HUES6 (cell line): ENCODE results near the gene BAIAP2.

Source experiments
- H3K27ac ChIP-seq: 2 replicates; pipeline ENCODE4 v1.7.0; 2013; ENCODE audit warnings: low read depth, mild to moderate bottlenecking, low read length, inconsistent platforms
- H3K27me3 ChIP-seq: 2 replicates; pipeline ENCODE4 v1.6.1; 2013; ENCODE audit warnings: low read length; ENCODE audit not compliant: control insufficient read depth, insufficient read depth
- H3K36me3 ChIP-seq: 2 replicates; pipeline ENCODE4 v1.6.1; 2013; ENCODE audit warnings: low read length; ENCODE audit not compliant: control insufficient read depth, insufficient read depth
- H3K4me1 ChIP-seq: 2 replicates; pipeline ENCODE4 v1.6.1; 2013; ENCODE audit warnings: low read length; ENCODE audit not compliant: control insufficient read depth, insufficient read depth
- H3K4me3 ChIP-seq: 2 replicates; pipeline ENCODE4 v1.5.1; 2013; ENCODE audit warnings: low read depth, low read length
- H3K9ac ChIP-seq: one replicate; pipeline ENCODE4 v1.6.1; 2013; ENCODE audit warnings: mild to moderate bottlenecking, low read length
- H3K9me3 ChIP-seq: 2 replicates; pipeline ENCODE4 v1.6.1; 2013; ENCODE audit warnings: low read depth, low read length; ENCODE audit not compliant: control insufficient read depth, insufficient read depth

The BAIAP2 gene

DNA sequence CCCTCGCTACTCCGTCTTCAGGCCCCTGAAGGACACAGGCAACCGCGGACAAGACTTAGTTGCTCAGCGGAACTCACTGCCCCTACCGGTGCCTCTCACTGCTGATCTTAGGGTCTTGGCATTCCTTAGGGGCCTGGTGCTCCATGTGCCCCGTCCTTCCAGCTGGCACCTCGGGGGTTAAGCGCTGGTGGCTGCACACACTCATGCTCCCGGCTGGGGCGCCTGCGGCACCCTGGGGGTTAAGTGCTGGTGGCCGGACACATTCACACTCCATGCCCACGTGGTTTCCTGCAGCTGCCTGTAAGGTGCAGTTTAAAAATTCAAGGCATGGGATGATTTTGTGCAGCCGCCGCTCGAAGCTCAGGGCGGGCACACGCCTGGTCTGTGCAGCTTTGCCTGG is 45.1 kb downstream of the BAIAP2 start:
- H3K27me3 ChIP-seq: no peaks in the 10 kb centered on the region
- peaks cover 4% of the 10 kb centered on the region for H3K36me3 ChIP-seq
- H3K4me3 ChIP-seq: no peak overlapping the region
- no peaks in the 10 kb centered on the region for H3K9me3 ChIP-seq
- no peak overlapping the region for H3K27ac ChIP-seq
- H3K9ac ChIP-seq: no peak overlapping the region
- H3K4me1 ChIP-seq: peaks cover 6% of the 10 kb centered on the region; the same call in 1 of the 2 replicates

DNA sequence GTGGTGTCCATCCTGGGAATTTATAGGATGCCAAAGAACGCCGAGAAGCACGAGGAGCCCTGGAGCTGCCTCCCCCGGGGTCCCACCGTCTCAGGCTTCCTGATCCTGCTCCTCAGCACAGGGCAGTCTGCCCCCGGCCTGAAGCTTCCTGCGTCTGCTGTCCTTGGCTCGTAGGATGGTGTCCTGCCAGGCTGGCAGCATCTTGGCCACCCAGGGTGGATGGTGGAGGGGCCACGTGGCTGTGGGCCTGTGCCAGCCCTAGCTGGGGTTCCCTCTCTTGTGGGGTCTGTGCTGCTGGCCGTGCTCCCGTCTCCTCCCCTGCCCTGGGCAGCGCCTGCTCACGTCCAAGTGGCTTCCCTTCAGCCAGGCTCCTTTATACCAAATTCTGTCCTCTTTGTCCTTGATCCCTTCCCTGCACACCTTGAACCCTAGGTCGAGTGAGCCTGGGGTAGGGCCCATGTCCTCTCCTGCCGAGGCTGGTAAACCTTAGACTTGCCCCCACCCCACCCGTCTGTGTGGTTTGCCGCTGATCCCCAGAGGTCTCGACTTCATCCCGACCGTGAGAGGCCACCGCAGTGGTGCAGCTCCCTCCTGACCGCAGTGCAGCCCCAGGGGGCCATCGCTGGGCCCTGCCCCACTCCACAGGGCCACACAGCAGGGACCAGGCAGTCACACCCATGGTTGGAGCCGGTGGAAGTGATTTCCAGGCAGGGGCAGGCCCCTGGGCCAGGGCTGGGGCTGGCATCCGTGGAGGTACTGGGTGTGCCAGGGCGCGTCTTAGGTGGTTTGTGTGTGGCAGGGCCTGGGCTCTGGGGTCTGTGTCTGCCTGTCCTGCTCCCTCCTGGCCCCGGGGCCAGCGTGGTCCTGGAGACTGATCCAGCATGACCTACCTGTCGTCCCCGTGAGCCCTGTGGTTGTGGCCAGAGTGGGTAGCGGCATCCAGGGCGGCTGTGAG is 46.5 kb downstream of the BAIAP2 start:
- Histone ChIP-seq H3K9me3 (no peaks in the 10 kb centered on the region), H3K4me3 (no peak overlapping the region), H3K36me3 (peaks cover 9% of the 10 kb centered on the region), H3K9ac (no peak overlapping the region), H3K27me3 (no peaks in the 10 kb centered on the region), H3K27ac (peak overlapping the region; percentile 34; the same call in 1 of the 2 replicates), H3K4me1 (0 out of 2 replicates have a peak, but pooled peaks cover 3% of the 10 kb centered on the region)

DNA sequence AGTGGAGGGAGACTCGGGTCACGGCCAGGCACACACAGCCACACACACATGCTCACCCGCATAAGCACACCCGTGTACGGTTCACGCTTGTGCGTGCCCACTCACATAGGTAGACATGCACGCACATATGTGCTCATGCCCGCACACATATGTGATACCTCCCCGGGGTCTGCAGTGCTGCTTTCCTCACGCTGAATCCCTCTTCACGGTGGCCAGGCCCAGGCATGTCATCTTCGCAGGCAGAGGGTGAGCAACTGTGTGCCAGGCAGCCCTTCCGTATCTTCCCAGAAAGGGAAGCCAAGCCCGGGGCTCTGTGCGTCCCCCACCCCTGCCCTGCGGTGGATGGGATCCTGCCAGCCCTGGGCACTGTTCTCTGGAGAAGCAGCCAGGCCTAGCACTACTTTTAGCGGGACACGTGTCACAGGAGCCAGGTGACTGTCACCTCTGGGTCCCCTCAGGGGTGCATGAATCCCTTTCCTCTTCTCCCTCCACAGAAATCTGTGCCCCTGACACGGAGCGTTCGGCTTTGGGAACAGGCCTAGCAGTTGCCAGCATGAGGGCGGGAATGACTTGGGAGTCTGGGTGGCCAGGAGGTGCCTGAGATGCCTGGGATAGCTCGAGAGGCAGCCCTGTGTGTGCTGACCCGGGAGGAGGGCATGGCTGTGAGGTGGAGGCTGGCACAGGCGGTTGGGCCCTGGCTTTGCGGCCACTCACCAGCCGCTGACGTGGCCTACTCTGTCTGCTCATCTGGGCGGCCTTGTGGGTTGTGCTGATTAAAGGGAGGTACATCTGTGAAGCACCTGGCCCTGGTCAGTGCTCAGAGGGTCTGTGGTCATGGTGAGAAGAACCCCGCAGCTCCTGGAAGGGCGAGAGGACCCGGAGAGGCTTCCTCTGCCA is 47.5 kb downstream of the BAIAP2 start:
- Histone ChIP-seq H3K9me3 (no peaks in the 10 kb centered on the region), H3K36me3 (peaks cover 16% of the 10 kb centered on the region), H3K27me3 (no peaks in the 10 kb centered on the region), H3K9ac (no peak overlapping the region), H3K27ac (no peak overlapping the region; the same call in 1 of the 2 replicates), H3K4me1 (0 out of 2 replicates have a peak, but pooled peaks cover 3% of the 10 kb centered on the region), H3K4me3 (no peak overlapping the region)

DNA sequence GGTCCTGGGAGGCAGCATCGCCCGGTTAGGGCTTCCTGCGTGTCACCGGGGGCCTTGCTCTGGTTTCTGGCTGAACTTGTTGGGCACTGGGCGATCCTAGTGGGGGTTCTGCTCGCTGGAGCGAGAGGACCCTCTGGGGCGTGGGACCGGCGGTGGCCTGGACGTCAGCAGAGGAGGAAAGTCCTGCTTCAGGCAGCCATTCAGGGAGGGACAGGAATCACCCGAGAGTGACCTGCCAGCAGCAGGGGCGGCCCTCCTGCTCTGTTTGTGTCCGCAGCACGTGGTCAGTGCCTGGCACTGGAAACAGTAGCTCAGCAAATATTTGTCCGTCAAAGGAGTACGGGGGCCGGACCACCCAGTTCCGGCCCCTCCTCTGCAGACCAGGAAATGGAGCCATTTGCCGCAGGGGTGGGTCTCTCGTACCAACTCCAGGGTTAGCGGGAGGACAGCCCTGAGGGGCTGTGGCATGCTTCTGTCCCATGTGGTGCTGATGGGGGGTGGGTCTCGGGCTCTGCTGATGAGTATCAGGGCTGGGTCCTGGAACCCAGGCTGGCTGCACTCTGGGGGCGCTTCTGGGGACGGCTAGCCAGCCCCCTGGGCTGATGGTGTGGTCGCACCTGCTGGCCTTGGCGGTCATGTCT is 48.3 kb downstream of the BAIAP2 start:
- Histone ChIP-seq H3K36me3 (peaks cover 23% of the 10 kb centered on the region), H3K4me1 (0 out of 2 replicates have a peak, but pooled peaks cover 3% of the 10 kb centered on the region), H3K9me3 (no peaks in the 10 kb centered on the region), H3K27ac (peak overlapping the region; percentile 37; the same call in 1 of the 2 replicates), H3K4me3 (no peak overlapping the region), H3K27me3 (no peaks in the 10 kb centered on the region), H3K9ac (no peak overlapping the region)

DNA sequence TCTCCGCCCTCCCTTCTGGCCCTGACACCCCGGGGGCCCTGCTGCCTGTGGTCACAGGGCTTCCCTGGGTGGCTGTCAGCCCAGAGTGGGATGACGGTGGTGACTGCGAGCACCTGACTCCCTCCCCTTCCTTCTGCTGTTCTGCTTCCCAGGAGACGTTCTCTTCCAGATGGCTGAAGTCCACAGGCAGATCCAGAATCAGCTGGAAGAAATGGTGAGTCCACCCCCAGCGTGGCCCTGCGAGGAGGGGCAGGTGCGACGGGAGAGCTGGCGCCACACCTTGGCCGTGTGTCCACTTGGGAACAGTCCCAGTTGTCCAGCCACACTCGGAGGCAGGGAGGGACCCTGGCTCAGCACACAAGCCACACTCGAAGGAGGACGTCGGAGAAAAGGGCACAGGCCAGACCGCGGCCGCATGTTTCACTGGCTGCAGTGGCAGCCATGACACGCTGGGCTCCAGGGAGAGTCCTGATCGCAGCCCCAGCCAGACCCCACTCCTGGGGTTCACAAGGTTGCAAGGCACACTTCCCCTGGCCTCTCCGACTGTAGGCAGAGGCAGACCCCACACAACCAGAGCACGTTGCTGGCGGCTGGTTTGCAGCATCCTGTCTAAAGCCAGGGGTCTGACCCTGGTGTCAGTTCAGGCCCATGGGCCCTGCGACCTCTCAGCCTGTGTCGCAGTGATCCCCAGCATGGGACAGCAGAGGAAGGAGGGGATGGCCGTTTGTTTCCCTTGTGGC is 49.9 kb downstream of the BAIAP2 start:
- no peaks in the 10 kb centered on the region for H3K9me3 ChIP-seq
- H3K36me3 ChIP-seq: peaks cover 23% of the 10 kb centered on the region
- no peaks in the 10 kb centered on the region for H3K27me3 ChIP-seq
- no peak overlapping the region for H3K4me3 ChIP-seq
- H3K9ac ChIP-seq: no peak overlapping the region
- peaks cover 3% of the 10 kb centered on the region; the same call in 1 of the 2 replicates for H3K4me1 ChIP-seq
- no peak overlapping the region for H3K27ac ChIP-seq

DNA sequence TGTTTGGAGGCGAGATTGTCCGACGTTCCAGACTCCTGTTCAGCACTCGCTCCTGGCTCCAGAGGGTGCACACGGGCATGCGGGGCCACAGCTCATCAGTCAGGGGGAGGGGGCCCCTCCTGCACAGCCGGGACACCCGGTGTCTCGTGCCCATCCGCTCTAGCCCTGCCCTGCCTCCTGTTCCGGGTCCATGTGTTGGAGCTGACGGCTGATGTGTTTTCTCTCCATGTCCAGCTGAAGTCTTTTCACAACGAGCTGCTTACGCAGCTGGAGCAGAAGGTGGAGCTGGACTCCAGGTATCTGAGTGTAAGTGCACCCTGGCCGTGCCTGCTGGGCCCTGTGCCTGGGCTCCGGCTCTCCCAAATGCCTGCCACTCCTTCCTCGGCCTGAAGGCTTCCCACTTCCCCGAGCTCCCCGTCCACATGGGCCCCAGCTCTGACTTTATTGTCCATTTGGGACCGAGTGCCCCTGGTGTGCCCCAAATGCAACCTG is 50.5 kb downstream of the BAIAP2 start:
- Histone ChIP-seq H3K27ac (no peak overlapping the region), H3K4me3 (no peak overlapping the region), H3K27me3 (no peaks in the 10 kb centered on the region), H3K36me3 (peaks cover 23% of the 10 kb centered on the region), H3K9me3 (no peaks in the 10 kb centered on the region), H3K4me1 (peaks cover 8% of the 10 kb centered on the region), H3K9ac (no peak overlapping the region)

DNA sequence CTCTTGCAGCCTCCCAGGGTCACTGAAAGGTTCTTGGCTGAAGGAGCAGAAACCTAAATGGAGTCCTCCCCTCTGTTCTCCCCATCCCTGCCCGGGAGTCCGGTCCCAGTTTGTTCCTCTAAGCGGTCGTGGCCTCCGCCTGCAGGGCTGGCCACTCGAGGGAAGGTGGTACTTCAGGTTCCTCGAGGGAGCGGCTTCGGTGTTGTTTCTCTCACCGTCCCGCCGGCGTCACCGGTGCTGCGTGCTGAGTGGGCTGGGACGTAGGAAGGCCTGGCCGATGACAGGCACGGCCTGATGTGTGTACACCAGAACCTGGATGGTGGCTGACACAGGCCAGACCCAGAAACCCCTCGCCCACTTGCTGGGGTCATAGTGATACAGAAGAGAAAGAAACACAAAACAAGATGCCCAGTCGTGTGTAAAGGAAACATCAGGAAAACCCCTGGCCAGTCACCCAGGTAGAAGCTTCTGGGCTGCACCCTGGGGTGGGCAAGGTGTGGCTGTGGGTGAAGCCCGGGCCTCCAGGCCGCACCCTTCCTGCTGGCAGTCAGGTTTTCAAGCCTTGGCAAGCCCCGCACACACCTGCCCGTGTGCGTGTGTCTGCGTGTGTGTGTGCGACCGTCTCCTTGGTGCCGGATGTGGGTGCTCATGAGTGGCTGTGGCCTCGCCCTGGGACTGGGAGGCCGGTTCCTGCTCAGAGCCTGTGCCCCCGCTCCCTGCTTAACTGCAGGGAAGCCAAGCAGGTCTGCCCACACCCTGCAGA is 52.0 kb downstream of the BAIAP2 start:
- Histone ChIP-seq H3K4me1 (peaks cover 18% of the 10 kb centered on the region), H3K9ac (no peak overlapping the region), H3K36me3 (peaks cover 23% of the 10 kb centered on the region), H3K27me3 (no peaks in the 10 kb centered on the region), H3K4me3 (no peak overlapping the region), H3K9me3 (no peaks in the 10 kb centered on the region), H3K27ac (no peak overlapping the region)

DNA sequence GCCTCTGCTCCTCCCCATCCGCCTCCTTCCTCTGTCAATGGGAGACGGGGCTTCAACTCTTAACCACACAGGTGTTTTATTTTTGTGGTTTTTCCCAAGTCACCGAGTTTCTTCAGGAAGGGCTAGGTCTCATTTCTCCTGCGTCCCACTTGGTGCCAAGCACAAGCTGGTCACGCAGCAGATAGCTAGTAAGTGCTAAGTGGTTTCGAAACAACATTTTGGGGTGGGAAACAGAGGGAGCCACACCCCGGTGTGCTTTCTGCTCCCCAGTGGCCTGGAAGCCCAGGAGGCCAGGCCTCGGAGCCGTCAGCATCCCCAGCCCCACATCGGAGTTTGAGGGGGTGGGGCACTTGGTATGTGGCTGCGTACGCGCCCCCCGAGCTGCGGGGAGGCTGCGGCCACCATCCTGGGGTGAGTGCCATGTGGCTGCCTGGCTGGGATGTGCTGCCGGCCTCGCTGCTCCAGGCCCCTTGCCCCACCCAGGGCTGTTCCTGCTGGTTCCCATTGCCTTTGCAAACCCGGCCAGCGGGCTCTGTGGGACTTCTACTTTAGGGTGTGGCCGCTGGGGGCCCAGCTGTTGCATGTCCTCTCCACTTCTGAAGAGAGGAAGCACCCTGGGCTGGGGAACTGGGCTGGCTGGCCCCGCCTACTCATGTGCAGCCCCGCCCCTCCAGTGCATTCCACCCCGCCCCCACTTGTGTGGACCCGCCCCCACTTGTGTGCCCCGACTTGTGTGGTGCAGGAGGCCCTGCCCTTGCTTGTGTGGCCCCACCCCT is 55.6 kb downstream of the BAIAP2 start:
- peaks cover 13% of the 10 kb centered on the region for H3K36me3 ChIP-seq
- H3K27me3 ChIP-seq: no peaks in the 10 kb centered on the region
- peaks cover 41% of the 10 kb centered on the region for H3K4me1 ChIP-seq
- H3K9me3 ChIP-seq: no peaks in the 10 kb centered on the region
- H3K9ac ChIP-seq: peak overlapping the region; percentile 35
- H3K27ac ChIP-seq: no peak overlapping the region
- 0 out of 2 replicates have a peak overlapping the region, but pooled peaks have one; percentile 25 for H3K4me3 ChIP-seq

DNA sequence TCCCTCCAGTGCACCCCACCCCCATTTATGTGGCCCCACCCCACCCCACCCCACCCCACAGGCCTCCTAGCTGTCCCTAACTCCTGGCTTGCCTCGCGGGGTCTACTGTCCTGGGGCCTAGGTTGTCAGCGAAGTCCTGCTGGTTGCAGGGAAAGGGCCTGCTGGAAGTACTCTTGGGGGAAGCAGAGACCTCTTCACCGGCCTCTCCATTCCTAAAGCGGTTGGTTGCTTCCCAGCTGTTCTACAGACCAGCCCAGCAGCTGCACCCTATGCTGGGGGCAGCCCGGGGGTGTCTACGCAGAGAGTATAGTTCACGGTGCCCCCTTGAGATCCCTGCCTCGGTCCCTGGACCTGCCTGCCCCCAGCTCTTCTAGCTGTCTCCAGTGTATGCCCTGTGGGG is 56.2 kb downstream of the BAIAP2 start:
- Histone ChIP-seq H3K9ac (no peak overlapping the region), H3K4me3 (no peak overlapping the region), H3K27ac (no peak overlapping the region), H3K36me3 (peaks cover 13% of the 10 kb centered on the region), H3K9me3 (no peaks in the 10 kb centered on the region), H3K4me1 (peaks cover 45% of the 10 kb centered on the region), H3K27me3 (no peaks in the 10 kb centered on the region)
